Kidney epithelial cell (primary cell): ENCODE data around the gene DEPDC1B. TPM values are rescaled to one million over a fixed set of nuclear protein-coding genes. Genes with fewer than 3 reads are reported as not detected.

Experiments used
- DNase-seq: peaks from one replicate; pipeline ENCODE4 v3.0.0-alpha.2; 2010; ENCODE audit warnings: low read depth
- H3K27me3 ChIP-seq: 2 replicates; pipeline ENCODE4 v1.6.0; 2011; ENCODE audit warnings: low read length; ENCODE audit not compliant: control insufficient read depth, insufficient read depth
- H3K36me3 ChIP-seq: 2 replicates; pipeline ENCODE4 v1.5.1; 2011; ENCODE audit warnings: low read length; ENCODE audit not compliant: control insufficient read depth, insufficient read depth
- H3K4me3 ChIP-seq: 2 replicates; pipeline ENCODE4 v1.5.1; 2011; ENCODE audit warnings: low read depth, mild to moderate bottlenecking, control low read depth, low read length
- CTCF ChIP-seq: IDR thresholded peaks from 2 replicates; pipeline ENCODE4 v1.5.1; 2011; ENCODE audit warnings: mild to moderate bottlenecking, moderate library complexity, low read length, control low read depth, inconsistent platforms; ENCODE audit not compliant: insufficient read depth, poor library complexity, severe bottlenecking
- total RNA-seq: library from RNA; depleted of rRNA; stranded (reverse); fragments of >200 nt; gene quantifications from 2 replicates; pipeline ENCODE4 v1.2.3, GENCODE V29; 2015

Gene DEPDC1B
- total RNA-seq, 1 donor from 2014 or later, result 10.6 TPM

GRCh38 chr5:60613826-60614225 lies 86.1 kb downstream of the DEPDC1B start:
- no peaks in the 10 kb centered on the region for H3K36me3 ChIP-seq
- no peak for DNase-seq
- H3K4me3 ChIP-seq, result no peak overlapping the region
- TF ChIP-seq CTCF, result no peak
- H3K27me3 ChIP-seq, result no peaks in the 10 kb centered on the region

GRCh38 chr5:60611099-60611740 lies 88.7 kb downstream of the DEPDC1B start:
- Histone ChIP-seq H3K36me3 (no peaks in the 10 kb centered on the region), H3K27me3 (no peaks in the 10 kb centered on the region), H3K4me3 (no peak overlapping the region)
- no peak for TF ChIP-seq CTCF
- no peak for DNase-seq

- DNase-seq, result no peak
- H3K36me3 ChIP-seq, result no peaks in the 10 kb centered on the region
- no peak for TF ChIP-seq CTCF
- H3K4me3 ChIP-seq, result no peak overlapping the region
- H3K27me3 ChIP-seq, result no peaks in the 10 kb centered on the region
Observed at GRCh38 chr5:60604771-60605170, 95.2 kb downstream of the DEPDC1B start.

GRCh38 chr5:60598424-60598823 lies 101.5 kb downstream of the DEPDC1B start:
- DNase-seq, result no peak
- TF ChIP-seq CTCF, result no peak

GRCh38 chr5:60597572-60598320 lies 102.2 kb downstream of the DEPDC1B start:
- Histone ChIP-seq H3K27me3 (no peaks in the 10 kb centered on the region), H3K36me3 (no peaks in the 10 kb centered on the region), H3K4me3 (no peak overlapping the region)
- DNase-seq, result no peak
- no peak for TF ChIP-seq CTCF

More at GRCh38 chr5:60598424-60598823, 101.5 kb downstream of the DEPDC1B start:
- H3K36me3 ChIP-seq, result no peaks in the 10 kb centered on the region
- no peak overlapping the region for H3K4me3 ChIP-seq
- H3K27me3 ChIP-seq, result no peaks in the 10 kb centered on the region
